Natural killer cell (primary cell): Measurements from ENCODE around the gene PECR. TPM values are rescaled to one million over a fixed set of nuclear protein-coding genes. Genes with fewer than 3 reads are reported as not detected.

Source experiments
- ATAC-seq, 3 donors: fragments of 150-1000 bp in 2 of 3; fragments of 200-7000 bp in 1 of 3; cut with Tn5 transposase; 1 replicate in 1 of 3; 2 replicates in 2 of 3; pipeline ENCODE4 v1.10.0; 2021; ENCODE audit warnings: mild to moderate bottlenecking in 2 of 3, moderate library complexity in 2 of 3
- DNase-seq, 2 donors: peaks; one replicate each; pipeline versions ENCODE4 v3.0.0 to v3.0.0-alpha.2; 2013 to 2021; ENCODE audit warnings: mixed read lengths in 1 of 2
- H3K27ac ChIP-seq: one replicate; pipeline ENCODE4 v1.5.1; 2013; ENCODE audit warnings: mild to moderate bottlenecking, low read length
- H3K27me3 ChIP-seq: one replicate; pipeline ENCODE4 v1.6.1; 2013; ENCODE audit warnings: low read length; ENCODE audit not compliant: control insufficient read depth, insufficient read depth
- H3K36me3 ChIP-seq: one replicate; pipeline ENCODE4 v1.6.1; 2013; ENCODE audit warnings: low read length; ENCODE audit not compliant: control insufficient read depth, insufficient read depth
- H3K4me1 ChIP-seq: one replicate; pipeline ENCODE4 v1.6.1; 2013; ENCODE audit warnings: low read length; ENCODE audit not compliant: control insufficient read depth, insufficient read depth
- H3K4me3 ChIP-seq: one replicate; pipeline ENCODE4 v1.5.1; 2013; ENCODE audit warnings: low read length
- H3K9me3 ChIP-seq: one replicate; pipeline ENCODE4 v1.6.1; 2013; ENCODE audit warnings: low read length; ENCODE audit not compliant: control insufficient read depth, insufficient read depth
- H3K27ac Mint-ChIP-seq, 2 donors: one replicate each; pipeline ENCODE4 v1.8.0; 2022; ENCODE audit warnings: mild to moderate bottlenecking in 2 of 2, mixed read lengths in 2 of 2, moderate library complexity in 1 of 2
- H3K27me3 Mint-ChIP-seq, 2 donors: one replicate each; pipeline ENCODE4 v1.8.0; 2022; ENCODE audit warnings: low read depth in 2 of 2, mixed read lengths in 2 of 2
- H3K36me3 Mint-ChIP-seq: one replicate; pipeline ENCODE4 v1.8.0; 2022; ENCODE audit warnings: mixed read lengths
- H3K4me1 Mint-ChIP-seq, 2 donors: one replicate each; pipeline ENCODE4 v1.8.0; 2022; ENCODE audit warnings: mixed read lengths in 2 of 2
- H3K4me3 Mint-ChIP-seq: one replicate; pipeline ENCODE4 v1.8.0; 2022; ENCODE audit warnings: mild to moderate bottlenecking, moderate library complexity, mixed read lengths
- H3K9me3 Mint-ChIP-seq, 2 donors: one replicate each; pipeline ENCODE4 v1.8.0; 2022; ENCODE audit warnings: mixed read lengths in 2 of 2
- WGBS: methylation state at CpG from one replicate; pipeline ENCODE4 v1.1.7; 2013; ENCODE audit warnings: missing lambda C conversion rate; ENCODE audit not compliant: insufficient coverage; 5-methylcytosine and 5-hydroxymethylcytosine counted together
- intact Hi-C: fragments of 100-400 bp; cut with micrococcal nuclease; formaldehyde crosslinking; loops from one replicate; pipeline ENCODE4 v1.14.2; 2022
- total RNA-seq, 4 donors: library from RNA; stranded (reverse); fragments of 120-200 nt in 1 of 4; gene quantifications; one replicate each; pipeline versions ENCODE4 v1.2.3 to v1.2.4, GENCODE V29; 2013 to 2022
- TF ChIP-seq, protein P1 (sequence below): fragments of 200-600 bp; IDR thresholded peaks from one replicate; pipeline ENCODE4 v1.8.0; 2022; ENCODE audit warnings: antibody characterized with exemption

PECR gene
- total RNA-seq, 3 donors from 2014 or later (not counting 1 experiment from before 2014, with no cell fraction given), result 15.4 to 25.7 (median 17.5) TPM

DNA sequence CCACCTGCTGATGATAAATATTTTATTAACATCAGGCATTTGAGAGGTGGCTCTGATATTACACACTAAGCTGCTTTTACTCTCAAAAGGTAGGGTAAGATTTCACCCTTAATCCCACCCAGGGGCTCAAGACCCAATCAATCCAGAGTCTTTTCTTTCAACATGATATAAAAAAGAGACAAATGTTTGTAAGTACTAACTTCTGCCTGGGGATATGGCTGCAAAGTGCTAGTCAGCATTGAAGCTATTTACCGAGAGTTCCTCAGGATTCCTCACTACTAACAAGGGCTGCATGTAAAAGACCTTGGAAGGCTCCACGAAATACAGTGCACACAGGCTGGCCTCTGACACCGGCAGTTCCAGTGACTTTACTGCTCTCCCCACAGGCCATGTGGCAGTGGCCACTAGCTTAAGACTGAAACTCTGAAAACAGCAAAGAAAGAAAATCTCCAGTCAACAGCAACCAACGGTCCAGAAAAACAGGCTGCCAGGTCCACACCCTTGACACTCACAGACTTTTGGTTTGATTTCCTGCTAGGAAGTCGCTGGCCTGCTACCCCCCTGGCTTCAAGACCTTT is 79.4 kb downstream of the PECR start:
- no peaks in the 10 kb centered on the region for H3K36me3 Mint-ChIP-seq
- 40% methylated on average over 5 of the region's 5 CpGs for WGBS
- no peak for DNase-seq
- no peaks in the 10 kb centered on the region for H3K27me3 Mint-ChIP-seq
- Histone ChIP-seq H3K4me3 (no peak overlapping the region), H3K36me3 (no peaks in the 10 kb centered on the region), H3K9me3 (no peaks in the 10 kb centered on the region), H3K27me3 (no peaks in the 10 kb centered on the region), H3K27ac (no peak overlapping the region), H3K4me1 (peaks cover 29% of the 10 kb centered on the region)
- no peak for ATAC-seq
- no peak overlapping the region for H3K4me3 Mint-ChIP-seq
- H3K27ac Mint-ChIP-seq, result no peak overlapping the region
- peaks cover 41 to 47% of the 10 kb centered on the region in 2 donors for H3K4me1 Mint-ChIP-seq
- intact Hi-C loops, result no loop called here
- H3K9me3 Mint-ChIP-seq, result no peaks in the 10 kb centered on the region
- TF ChIP-seq, protein P1, sequence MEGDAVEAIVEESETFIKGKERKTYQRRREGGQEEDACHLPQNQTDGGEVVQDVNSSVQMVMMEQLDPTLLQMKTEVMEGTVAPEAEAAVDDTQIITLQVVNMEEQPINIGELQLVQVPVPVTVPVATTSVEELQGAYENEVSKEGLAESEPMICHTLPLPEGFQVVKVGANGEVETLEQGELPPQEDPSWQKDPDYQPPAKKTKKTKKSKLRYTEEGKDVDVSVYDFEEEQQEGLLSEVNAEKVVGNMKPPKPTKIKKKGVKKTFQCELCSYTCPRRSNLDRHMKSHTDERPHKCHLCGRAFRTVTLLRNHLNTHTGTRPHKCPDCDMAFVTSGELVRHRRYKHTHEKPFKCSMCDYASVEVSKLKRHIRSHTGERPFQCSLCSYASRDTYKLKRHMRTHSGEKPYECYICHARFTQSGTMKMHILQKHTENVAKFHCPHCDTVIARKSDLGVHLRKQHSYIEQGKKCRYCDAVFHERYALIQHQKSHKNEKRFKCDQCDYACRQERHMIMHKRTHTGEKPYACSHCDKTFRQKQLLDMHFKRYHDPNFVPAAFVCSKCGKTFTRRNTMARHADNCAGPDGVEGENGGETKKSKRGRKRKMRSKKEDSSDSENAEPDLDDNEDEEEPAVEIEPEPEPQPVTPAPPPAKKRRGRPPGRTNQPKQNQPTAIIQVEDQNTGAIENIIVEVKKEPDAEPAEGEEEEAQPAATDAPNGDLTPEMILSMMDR, result no peak

DNA sequence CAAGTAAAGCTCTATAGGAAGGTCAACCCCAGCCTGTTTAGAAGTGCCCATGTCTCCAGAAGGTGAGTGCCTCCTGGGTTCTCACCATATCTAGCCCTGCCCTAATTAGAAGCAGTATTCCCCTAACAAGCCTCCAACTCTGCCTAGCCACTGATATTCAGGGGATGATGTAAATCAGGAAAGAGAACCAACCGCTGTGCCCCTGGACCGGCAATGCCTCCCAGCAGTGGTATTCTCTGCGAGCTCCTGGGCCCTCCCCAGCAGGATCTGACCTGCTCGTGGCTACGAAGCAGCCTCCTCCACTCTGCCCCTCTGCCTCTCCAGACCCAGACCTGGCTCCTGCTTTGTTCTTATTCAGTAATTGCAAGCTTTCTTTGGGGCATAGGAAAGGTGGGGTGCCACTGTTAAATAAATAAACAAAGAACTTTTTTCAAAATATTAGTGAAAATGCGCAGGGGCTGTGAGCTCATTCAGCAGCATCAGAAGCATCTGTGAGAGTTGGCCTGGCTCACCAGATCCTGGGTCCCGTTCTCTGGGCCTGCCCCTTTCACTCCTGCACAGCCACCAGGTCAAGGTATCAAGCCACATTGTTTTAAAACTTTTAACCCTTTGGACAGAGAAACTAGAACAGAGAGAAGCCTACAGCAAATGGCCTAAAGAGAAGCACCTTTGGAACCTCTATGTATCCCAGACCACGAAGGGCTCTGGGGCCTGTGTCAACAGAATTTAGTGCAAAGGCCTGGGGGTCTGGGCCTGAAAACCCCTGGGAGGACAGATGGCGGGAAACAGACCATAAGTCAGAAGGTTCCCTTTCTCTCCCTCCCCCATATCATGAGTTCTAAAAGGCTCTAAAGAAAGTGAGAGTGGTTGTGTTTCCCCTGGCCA is 80.2 kb downstream of the PECR start:
- no peak overlapping the region for H3K4me3 Mint-ChIP-seq
- TF ChIP-seq, protein P1, result no peak
- no peaks in the 10 kb centered on the region for H3K27me3 Mint-ChIP-seq
- intact Hi-C loops, result no loop called here
- no peak for ATAC-seq
- Histone ChIP-seq H3K27me3 (no peaks in the 10 kb centered on the region), H3K27ac (no peak overlapping the region), H3K4me1 (peaks cover 22% of the 10 kb centered on the region), H3K36me3 (no peaks in the 10 kb centered on the region), H3K9me3 (no peaks in the 10 kb centered on the region), H3K4me3 (no peak overlapping the region)
- WGBS, result 39% methylated on average over 8 of the region's 9 CpGs
- no peak for DNase-seq
- no peak overlapping the region for H3K27ac Mint-ChIP-seq
- H3K9me3 Mint-ChIP-seq, result no peaks in the 10 kb centered on the region
- H3K4me1 Mint-ChIP-seq, result peaks cover 34 to 40% of the 10 kb centered on the region in 2 donors
- no peaks in the 10 kb centered on the region for H3K36me3 Mint-ChIP-seq

DNA sequence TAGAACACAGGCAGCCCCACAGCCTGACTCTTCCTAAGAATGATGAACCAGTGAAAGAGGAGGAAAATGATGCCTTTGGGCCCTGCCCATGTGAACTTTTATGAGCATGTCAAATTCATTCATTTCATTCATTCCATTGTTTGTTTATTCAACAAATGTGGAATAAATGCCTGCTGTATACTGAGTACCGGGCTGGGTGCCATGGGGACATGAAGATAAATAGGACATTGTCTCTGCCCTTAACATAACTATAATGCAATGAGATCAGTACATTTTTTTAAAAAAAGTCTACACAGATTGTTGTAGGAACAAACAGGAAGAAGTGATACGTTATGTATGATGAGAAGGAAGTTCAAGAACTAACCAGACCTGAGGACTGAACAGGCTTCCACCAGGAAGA is 83.0 kb downstream of the PECR start:
- no peaks in the 10 kb centered on the region for H3K9me3 Mint-ChIP-seq
- no peaks in the 10 kb centered on the region for H3K27me3 Mint-ChIP-seq
- Histone ChIP-seq H3K27ac (no peak overlapping the region), H3K36me3 (peaks cover 7% of the 10 kb centered on the region), H3K4me1 (peaks cover 10% of the 10 kb centered on the region), H3K9me3 (no peaks in the 10 kb centered on the region), H3K27me3 (no peaks in the 10 kb centered on the region), H3K4me3 (no peak overlapping the region)
- intact Hi-C loops, result no loop called here
- ATAC-seq (no peak), DNase-seq (no peak)
- H3K4me3 Mint-ChIP-seq, result no peak overlapping the region
- TF ChIP-seq, protein P1, result no peak
- no peak overlapping the region for H3K27ac Mint-ChIP-seq
- WGBS, result 48% methylated on average over 1 of the region's 2 CpGs
- peaks cover 14 to 16% of the 10 kb centered on the region in 2 donors for H3K4me1 Mint-ChIP-seq
- H3K36me3 Mint-ChIP-seq, result peaks cover 7% of the 10 kb centered on the region
